GM21717 (cell line): ENCODE data around the gene MMP11.

Source experiments
- ATAC-seq: cut with Tn5 transposase; IDR thresholded peaks from one replicate; pipeline ENCODE4 v1.9.1; 2021; ENCODE audit warnings: mild to moderate bottlenecking, moderate library complexity; ENCODE audit not compliant: unreplicated experiment

MMP11 gene

GRCh38 chr22:23828800-23829680 lies 56.4 kb downstream of the MMP11 start:
- ATAC-seq: no peak

- ATAC-seq: no peak
These were observed 57.3 kb downstream of the MMP11 start for GRCh38 chr22:23829845-23830372.

GRCh38 chr22:23831261-23831660 lies 58.6 kb downstream of the MMP11 start:
- no peak for ATAC-seq

GRCh38 chr22:23831781-23832180 lies 59.1 kb downstream of the MMP11 start:
- no peak for ATAC-seq

- no peak for ATAC-seq
These were observed 59.8 kb downstream of the MMP11 start for GRCh38 chr22:23832226-23833016.

GRCh38 chr22:23833017-23833751 lies 60.5 kb downstream of the MMP11 start:
- ATAC-seq: no peak
